IPS-18c (cell line): ENCODE results near the gene WASHC2A.
A peak's percentile ranks its signal among the peaks of the same experiment; 100 is the strongest.
"Not testable (repeated sequence)": the region's sequence is repeated elsewhere in the genome, so short reads cannot be mapped to it uniquely, and the experiment has no call there.

Experiments
- H3K4me3 ChIP-seq: 2 replicates; pipeline ENCODE4 v1.7.0; 2013; ENCODE audit warnings: low read depth, mild to moderate bottlenecking, low read length, moderate library complexity; ENCODE audit not compliant: insufficient read depth
- H3K9me3 ChIP-seq: one replicate; pipeline ENCODE4 v1.6.1; 2013; ENCODE audit warnings: mild to moderate bottlenecking, low read length, moderate library complexity; ENCODE audit not compliant: control insufficient read depth, insufficient read depth

The WASHC2A gene, protein sequence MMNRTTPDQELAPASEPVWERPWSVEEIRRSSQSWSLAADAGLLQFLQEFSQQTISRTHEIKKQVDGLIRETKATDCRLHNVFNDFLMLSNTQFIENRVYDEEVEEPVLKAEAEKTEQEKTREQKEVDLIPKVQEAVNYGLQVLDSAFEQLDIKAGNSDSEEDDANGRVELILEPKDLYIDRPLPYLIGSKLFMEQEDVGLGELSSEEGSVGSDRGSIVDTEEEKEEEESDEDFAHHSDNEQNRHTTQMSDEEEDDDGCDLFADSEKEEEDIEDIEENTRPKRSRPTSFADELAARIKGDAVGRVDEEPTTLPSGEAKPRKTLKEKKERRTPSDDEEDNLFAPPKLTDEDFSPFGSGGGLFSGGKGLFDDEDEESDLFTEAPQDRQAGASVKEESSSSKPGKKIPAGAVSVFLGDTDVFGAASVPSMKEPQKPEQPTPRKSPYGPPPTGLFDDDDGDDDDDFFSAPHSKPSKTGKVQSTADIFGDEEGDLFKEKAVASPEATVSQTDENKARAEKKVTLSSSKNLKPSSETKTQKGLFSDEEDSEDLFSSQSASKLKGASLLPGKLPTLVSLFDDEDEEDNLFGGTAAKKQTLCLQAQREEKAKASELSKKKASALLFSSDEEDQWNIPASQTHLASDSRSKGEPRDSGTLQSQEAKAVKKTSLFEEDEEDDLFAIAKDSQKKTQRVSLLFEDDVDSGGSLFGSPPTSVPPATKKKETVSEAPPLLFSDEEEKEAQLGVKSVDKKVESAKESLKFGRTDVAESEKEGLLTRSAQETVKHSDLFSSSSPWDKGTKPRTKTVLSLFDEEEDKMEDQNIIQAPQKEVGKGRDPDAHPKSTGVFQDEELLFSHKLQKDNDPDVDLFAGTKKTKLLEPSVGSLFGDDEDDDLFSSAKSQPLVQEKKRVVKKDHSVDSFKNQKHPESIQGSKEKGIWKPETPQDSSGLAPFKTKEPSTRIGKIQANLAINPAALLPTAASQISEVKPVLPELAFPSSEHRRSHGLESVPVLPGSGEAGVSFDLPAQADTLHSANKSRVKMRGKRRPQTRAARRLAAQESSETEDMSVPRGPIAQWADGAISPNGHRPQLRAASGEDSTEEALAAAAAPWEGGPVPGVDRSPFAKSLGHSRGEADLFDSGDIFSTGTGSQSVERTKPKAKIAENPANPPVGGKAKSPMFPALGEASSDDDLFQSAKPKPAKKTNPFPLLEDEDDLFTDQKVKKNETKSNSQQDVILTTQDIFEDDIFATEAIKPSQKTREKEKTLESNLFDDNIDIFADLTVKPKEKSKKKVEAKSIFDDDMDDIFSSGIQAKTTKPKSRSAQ (N-terminal part only)

DNA sequence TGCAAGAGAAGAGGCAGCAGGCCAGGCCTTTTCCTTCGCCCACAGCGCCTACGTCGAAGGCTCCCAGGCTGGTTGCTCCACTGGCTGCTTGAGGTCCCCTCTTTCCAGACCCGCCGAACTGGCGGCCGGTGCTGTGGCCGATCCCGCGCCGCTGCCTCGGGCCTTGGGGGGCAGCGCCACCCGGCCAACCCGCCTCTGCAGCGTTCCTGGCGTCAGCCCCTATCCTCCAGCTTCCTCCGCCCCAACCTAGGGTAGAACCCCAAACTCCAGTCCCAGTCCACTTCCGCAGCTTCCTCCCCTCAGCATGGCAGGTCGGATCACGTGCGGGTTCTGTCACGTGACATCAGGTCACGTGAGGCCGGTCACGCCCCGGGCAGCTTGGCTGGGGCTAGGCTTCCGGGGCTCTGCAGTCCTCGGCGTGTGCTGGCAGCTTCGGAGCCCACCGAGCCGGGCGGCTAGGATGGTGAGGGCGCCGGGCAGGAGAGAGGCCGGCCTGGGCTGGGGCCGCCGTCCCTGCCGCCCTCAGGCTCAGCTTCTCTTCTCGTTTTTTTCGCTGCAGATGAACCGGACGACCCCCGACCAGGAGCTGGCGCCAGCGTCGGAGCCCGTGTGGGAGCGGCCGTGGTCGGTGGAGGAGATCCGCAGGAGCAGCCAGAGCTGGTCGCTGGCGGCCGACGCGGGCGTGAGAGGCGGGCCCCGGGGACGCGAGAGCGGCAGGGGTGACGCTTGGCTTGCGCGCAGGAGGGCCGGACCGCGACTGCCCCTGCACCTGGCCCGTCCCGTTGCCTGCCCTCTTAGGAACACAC is at the start of gene WASHC2A:
WASHC2A (plus strand) TSS at position 409 of the 806 bp plus-strand sequence; CDS start at position 461, 52 bp downstream.
- not testable (repeated sequence) for H3K9me3 ChIP-seq
- H3K4me3 ChIP-seq: peak within 1 kb of the TSS; percentile 66

DNA sequence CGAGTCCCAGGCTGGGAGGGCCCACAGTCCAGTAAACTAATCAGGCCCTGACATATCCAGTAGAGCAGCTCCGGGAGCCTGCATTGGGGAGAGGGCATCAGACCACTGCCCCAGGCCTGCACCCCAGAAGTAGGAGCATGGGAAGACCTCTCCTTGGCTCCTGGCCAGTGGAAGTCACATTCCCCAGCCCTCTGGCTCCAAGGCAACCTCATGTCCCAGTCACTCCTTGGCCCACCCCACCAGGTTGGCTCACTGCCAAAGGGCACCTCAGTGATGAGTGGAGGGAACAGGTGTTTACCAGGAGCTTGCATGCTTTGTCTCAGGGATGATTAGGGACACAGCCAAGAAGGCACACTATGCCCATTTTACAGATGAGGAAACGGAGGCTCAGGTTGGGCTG is 48.5 kb upstream of the WASHC2A start:
- not testable (repeated sequence) for H3K9me3 ChIP-seq, H3K4me3 ChIP-seq

DNA sequence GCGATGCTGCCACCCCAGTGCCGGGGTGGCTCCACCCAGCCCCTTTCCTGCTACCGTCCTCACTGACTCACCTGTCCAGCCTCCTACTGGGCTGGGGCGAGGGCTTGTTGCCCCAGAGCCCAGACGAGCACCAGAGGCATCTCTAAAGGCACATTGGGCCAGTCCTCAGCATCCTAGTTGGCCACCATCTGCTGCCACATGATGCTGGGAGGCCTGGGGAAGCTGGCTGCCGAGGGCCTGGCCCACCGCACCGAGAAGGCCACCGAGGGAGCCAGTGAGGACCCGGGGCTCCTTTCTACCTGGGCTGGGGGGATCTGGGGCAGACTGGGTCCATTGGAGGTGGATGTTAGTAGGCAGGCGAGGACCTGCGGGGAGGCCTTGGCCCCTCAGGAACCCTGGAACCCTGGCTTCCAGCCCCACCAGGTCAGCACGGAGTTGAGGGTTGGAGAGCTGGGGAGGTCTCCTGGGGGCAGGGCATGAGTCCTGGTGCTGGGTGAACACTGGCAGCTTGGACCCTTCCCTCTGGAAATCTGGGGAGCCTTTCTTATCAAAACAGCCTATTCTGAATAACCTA is 47.2 kb upstream of the WASHC2A start:
- H3K4me3 ChIP-seq: not testable (repeated sequence)

DNA sequence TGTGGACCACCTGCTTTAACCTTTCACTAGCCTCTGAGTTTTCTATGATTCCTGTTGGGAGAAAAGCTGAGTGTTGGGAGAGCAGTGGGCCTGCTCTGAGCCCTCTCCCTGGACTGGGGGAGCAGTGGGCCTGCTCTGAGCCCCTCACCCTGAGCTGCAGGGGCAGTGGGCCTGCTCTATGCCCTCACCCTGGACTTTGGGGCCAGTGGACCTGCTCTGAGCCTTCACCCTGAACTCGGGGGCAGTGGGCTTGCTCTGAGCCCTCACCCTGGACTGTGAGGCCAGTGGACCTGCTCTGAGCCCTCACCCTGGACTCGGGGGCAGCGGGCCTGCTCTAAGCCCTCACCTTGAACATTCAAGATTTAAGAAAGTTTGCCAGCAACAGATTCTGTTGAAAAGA is 46.1 kb upstream of the WASHC2A start:
- Histone ChIP-seq H3K4me3 (no peak overlapping the region), H3K9me3 (no peaks in the 10 kb centered on the region)

More for the DNA sequence above, 47.2 kb upstream of the WASHC2A start:
- not testable (repeated sequence) for H3K9me3 ChIP-seq

DNA sequence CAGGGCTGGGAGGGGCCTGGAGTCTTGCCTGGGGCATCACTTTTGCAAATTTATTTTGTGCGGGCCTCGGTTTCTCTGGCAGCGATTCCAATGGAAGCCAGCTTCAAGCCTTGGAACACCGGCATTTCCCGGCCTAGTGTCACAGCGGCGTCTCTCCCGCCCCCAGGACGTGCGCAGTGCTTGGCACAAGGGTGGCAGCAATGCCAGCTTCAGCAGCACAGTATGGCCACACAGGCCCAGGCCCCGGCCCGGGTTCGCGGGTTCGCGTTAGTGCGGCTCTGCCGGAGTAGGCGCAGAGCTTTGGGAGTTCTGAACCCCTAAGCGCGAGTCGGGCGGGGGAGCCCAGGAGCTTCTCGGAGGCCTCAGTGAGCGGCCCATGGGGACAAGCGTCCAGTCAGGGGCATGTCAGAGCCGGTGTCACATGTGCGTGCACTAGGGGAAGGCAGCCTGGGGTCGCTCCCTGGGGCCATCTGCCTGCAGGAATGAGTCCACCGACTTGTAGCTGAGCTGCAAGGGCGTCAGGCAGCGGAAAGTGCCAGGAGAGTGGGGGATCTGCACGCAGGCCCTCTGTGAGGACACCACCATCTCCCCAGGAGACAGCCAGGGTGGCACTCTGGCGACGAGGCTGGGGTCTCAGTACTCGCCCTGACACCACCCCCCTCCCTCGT is 42.9 kb upstream of the WASHC2A start:
- not testable (repeated sequence) for H3K9me3 ChIP-seq, H3K4me3 ChIP-seq

DNA sequence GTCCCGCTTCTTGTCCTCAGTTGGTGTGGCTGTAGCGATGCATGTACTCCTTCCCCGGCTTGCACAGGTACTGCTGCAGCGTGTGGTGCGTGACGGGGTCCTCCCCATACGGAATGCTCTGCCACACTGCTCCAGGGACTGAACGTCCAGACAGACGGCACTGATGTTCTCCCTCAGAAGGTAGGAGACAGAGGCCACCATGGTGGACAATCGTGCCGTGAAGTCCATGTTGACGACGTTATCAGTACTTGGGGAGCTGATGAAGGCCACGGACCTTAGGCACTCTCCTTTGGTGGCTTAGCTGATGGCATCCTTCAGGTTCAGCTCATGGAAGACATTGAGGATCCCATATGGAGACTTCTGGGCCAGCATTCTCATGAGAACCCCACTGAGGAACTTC is 42.1 kb upstream of the WASHC2A start:
- Histone ChIP-seq H3K4me3 (no peak overlapping the region), H3K9me3 (no peaks in the 10 kb centered on the region)

DNA sequence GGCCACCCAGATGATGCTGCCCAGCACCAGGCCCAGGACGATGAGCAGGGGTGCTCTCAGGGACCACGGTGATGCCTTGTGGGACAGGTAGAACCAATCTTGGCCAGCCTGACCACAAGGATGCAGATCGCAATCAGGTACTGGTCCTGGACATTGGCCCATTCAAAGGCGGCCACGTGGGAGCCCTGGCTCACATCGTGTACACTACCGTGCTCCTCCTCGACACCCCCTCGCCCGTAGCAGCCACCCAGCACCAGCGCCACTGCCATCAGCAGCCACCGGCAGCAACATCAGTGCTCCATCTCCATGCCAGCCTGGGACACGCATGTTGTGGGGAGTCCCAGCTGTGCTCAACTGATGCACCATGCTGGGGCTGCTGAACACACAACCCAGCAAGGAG is 40.6 kb upstream of the WASHC2A start:
- no peaks in the 10 kb centered on the region for H3K9me3 ChIP-seq
- no peak overlapping the region for H3K4me3 ChIP-seq

DNA sequence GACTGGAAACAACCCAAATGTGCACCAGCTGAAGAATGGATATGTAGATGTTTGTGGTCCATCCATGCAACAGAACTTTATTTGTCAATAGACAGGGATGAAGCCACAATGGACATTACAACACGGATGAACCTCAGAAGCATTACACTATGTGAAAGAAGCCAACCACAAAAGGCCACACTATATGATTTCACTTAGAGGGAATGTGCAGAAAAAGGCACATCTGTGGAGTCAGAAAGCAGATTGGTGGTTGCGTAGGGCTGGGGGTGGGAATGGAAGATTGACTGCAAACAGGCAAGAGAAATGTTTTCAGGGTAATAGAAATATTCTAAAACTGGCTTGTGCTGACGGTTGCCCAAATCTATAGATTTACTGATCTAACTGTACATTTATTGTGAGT is 34.3 kb upstream of the WASHC2A start:
- Histone ChIP-seq H3K4me3 (no peak overlapping the region), H3K9me3 (no peaks in the 10 kb centered on the region)

DNA sequence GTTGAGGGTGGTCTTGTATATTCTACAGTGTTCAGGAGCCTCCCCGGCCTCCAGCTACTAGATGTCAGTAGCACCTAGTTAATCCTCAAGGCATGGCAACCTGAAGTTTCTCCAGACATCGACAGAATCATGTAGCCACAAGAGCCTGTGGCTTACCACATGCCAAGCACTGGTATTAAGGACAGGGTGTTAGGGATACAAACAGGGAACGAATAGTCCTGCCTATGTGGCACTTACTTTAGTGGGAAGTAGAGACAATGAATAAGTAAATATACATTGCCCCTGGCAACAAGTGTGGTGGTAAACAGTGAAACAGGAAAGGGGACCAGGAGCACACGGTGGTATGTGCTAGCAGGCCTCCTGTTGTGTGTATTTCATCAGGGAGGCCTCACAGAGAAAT is 32.4 kb upstream of the WASHC2A start:
- not testable (repeated sequence) for H3K9me3 ChIP-seq, H3K4me3 ChIP-seq

DNA sequence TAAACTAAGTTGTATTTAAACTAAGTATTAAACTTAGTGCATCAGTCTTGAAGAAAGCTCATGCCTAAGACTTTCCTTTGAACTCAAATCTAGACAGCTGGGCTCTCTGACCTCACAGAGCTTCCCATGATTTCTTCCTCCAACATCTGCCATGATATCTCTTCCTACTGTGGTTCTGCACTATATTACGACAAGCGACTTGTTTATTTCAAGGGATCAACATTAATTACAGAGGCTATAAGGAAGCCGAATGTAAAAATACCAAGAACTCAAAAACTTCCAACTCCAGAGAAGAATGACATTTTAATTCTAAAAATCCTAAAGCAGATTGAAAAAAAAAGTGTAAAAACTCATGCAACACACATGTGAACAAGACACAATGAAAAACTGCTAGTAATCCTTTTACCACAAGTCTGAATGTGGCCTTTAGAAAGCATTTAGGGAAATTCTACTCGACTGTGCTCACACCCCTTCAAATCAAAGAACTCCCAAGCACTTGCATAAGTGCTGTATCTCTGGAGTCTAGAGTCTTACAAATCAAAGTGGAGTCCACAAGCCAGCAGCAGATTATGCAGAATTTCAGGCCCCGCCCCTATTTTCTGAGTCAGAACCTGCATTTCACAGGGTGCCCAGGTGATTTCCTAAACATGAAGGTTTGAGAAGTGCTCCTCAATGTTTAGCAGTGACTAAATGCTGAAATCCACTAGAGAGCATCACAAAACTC is 22.7 kb upstream of the WASHC2A start:
- H3K9me3 ChIP-seq: no peaks in the 10 kb centered on the region
- H3K4me3 ChIP-seq: no peak overlapping the region

DNA sequence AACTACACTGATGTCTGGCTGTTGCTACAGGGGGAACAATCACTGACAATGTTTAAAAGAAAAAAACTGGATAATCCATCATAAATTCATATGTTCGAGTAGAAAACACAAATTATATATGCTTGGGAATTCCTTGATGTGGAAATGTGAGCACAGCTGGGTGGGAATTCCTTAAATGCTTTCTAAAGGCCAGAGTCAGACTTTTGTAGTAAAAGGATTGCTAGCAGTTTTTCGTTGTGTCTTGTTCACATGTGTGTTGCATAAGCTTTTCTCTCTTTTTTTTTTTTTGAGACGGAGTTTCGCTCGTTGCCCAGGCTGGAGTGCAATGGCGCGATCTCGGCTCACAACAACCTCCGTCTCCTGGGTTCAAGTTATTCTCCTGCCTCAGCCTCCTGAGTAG is 21.3 kb upstream of the WASHC2A start:
- H3K9me3 ChIP-seq, H3K4me3 ChIP-seq: not testable (repeated sequence)

DNA sequence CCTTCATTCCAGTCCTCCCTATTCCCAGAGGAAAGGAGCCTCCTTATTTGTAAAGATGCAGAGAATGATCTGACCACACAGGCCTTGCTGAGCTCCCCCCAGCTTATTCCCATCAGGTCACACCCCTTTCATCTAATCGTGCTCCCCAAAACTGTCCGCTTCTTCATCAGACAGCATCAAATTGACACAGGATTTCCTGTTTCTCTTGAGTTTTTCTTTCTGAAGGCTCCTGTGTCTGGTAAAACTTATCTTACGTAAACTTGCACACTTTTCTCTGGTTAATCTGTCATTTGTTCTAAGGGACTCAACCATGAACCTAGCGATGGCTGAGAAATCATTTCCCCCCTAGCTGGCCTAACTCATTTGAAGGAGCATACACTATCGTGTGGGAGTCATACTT is 20.2 kb upstream of the WASHC2A start:
- not testable (repeated sequence) for H3K9me3 ChIP-seq

DNA sequence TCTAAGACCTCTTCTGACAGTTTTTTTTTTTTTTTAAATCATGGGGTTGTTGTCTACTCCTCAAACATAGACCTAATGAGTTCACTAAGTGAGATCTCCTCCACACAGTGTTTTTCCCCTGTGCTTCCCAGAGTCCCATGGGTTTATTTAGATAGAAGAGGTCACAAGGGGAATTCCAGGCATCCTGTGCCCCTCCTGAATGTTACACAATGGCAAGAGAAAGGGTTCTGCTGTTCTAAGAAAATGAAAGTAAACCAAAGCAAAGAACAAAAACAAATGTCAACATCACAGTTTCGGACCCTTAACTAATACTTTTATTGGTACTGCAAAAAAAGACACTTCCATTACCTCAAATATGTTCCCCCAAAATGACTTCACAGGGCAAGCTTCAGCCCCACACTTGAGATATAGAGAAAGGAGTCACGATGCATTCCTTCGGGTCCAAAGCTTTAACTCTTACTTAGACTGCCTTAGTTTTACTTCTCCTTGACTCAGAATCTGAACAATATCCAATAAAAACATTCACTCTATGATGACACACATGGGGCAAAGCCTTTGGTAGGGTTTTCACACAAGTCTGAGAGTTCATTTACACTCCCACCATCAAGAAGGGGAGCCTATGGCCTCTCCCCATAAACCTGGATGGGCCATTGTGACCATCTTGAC is 15.6 kb upstream of the WASHC2A start:
- H3K4me3 ChIP-seq, H3K9me3 ChIP-seq: not testable (repeated sequence)

More for the DNA sequence above, 20.2 kb upstream of the WASHC2A start:
- H3K4me3 ChIP-seq: not testable (repeated sequence)

DNA sequence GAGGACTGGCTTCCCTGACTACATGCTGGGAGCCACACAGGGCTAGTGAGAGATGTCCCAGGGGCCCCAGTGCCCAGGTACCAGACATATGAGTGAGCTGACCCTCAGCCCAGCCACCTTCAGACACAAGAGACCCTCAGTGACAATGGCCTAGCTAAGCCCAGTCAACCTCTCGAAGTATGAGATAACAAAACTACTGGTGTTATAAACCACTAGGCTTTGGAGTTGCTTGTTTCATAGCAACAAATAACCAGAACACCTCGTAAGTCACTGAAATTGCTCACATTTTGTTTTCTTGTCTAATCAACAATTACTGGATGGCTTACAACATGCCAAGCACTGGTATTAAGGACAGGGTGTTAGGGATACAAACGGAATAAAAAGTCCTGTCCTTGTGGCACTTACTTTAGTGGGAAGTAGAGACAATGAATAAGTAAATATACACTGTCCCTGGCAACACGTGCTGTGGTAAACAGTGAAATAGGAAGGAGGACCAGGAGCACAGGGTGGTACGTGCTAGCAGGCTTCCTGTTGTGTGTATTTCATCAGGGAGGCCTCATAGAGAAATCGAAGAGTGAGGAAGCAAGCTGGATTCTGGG is 14.9 kb upstream of the WASHC2A start:
- not testable (repeated sequence) for H3K4me3 ChIP-seq, H3K9me3 ChIP-seq
